Right lobe of liver (tissue), 6 donors: ENCODE results near the gene HTN3. TPM values are rescaled to one million over a fixed set of nuclear protein-coding genes. Genes with fewer than 3 reads are reported as not detected.
A peak's percentile ranks its signal among the peaks of the same experiment; 100 is the strongest.
"Not testable (repeated sequence)": the region's sequence is repeated elsewhere in the genome, so short reads cannot be mapped to it uniquely, and the experiment has no call there.

ENCODE experiments used
- ATAC-seq, 4 donors: fragments of 200-7000 bp; cut with Tn5 transposase; one replicate each; pipeline ENCODE4 v1.9.1; 2020; ENCODE audit warnings: mild to moderate bottlenecking in 4 of 4, moderate library complexity in 4 of 4
- DNase-seq, 3 donors: peaks; one replicate each; pipeline ENCODE4 v3.0.0-alpha.2; 2020
- H3K27ac ChIP-seq, 3 donors: fragments of 200-600 bp; one replicate each; pipeline ENCODE4 v1.8.0; 2022
- H3K27me3 ChIP-seq, 2 donors: fragments of 200-600 bp; one replicate each; pipeline ENCODE4 v1.8.0; 2022
- H3K36me3 ChIP-seq, 4 donors: fragments of 200-600 bp; sonication (generic) in 1 of 4; one replicate each; pipeline versions ENCODE4 v1.5.1 to v1.8.0; 2017 to 2022; ENCODE audit warnings: control low read depth in 1 of 4
- H3K4me1 ChIP-seq, 4 donors: fragments of 200-600 bp; sonication (generic) in 1 of 4; one replicate each; pipeline versions ENCODE4 v1.5.1 to v1.8.0; 2017 to 2022; ENCODE audit warnings: control low read depth in 1 of 4
- H3K4me3 ChIP-seq, 3 donors: fragments of 200-600 bp; one replicate each; pipeline ENCODE4 v1.8.0; 2022
- H3K9me3 ChIP-seq, 4 donors: fragments of 200-600 bp; sonication (generic) in 1 of 4; one replicate each; pipeline versions ENCODE4 v1.5.1 to v1.8.0; 2017 to 2022; ENCODE audit warnings: control low read depth in 1 of 4
- CTCF ChIP-seq, 4 donors: fragments of 200-600 bp in 3 of 4; fragments of 450-650 bp in 1 of 4; IDR thresholded peaks; one replicate each; pipeline versions ENCODE4 v1.5.1 to v1.8.0; 2016 to 2022; ENCODE audit warnings: antibody characterized with exemption in 4 of 4, mild to moderate bottlenecking in 2 of 4
- POLR2A ChIP-seq: fragments of 450-650 bp; IDR thresholded peaks from one replicate; pipeline ENCODE4 v1.6.1; 2017; ENCODE audit warnings: antibody characterized with exemption, mild to moderate bottlenecking
- WGBS: methylation state at CpG from one replicate; pipeline ENCODE4 v1.1.6; 2018; ENCODE audit warnings: low coverage, low lambda C conversion rate; ENCODE audit not compliant: insufficient coverage; ENCODE audit errors: missing lambda C conversion rate; 5-methylcytosine and 5-hydroxymethylcytosine counted together
- intact Hi-C, 2 donors: fragments of 100-400 bp; cut with DNase I; formaldehyde crosslinking; loops; one replicate each; pipeline versions ENCODE4 v1.11.2 to v1.14.1; 2022
- long read RNA-seq: library from polyadenylated mRNA; unstranded; transcript quantifications from one replicate; pipeline ENCODE4 v2.0.0, GENCODE V29; 2019
- total RNA-seq, 6 experiments: library from RNA; depleted of rRNA in 2 of 6; stranded (reverse); fragments of >200 nt in 2 of 6; fragmentation: NEBNext Ultra II Directional in 3 of 6; extraction: Animal tissue kit (Norgen Biotek cat#: 25700) in 3 of 6; gene quantifications; one replicate each; pipeline versions ENCODE4 v1.1.0 to v1.2.4, GENCODE V29; 2016 to 2023
- donor health status: DM: no; HTN: yes; CAD: no.
- donor health status: DM: no; HTN: no; CAD: no.
- donor health status: DM: no; HTN: no; CAD: no.
- donor health status: DM: no; HTN: yes; CAD: no.
- donor health status: DM: no; HTN: yes; CAD: no.

Gene HTN3
- not detected for total RNA-seq
- long read RNA-seq: 0 reads

GRCh38 chr4:70028159-70028558 lies at the start of gene HTN3:
Gene HTN3 (plus strand): TSS chr4:70028459. CDS start chr4:70030741, 2,282 bp downstream.
- H3K9me3 ChIP-seq, H3K27ac ChIP-seq, H3K4me1 ChIP-seq, ATAC-seq, DNase-seq, H3K36me3 ChIP-seq, H3K27me3 ChIP-seq, intact Hi-C loops, H3K4me3 ChIP-seq: not testable (repeated sequence)
- 62% methylated on average over 5 of the region's 7 CpGs for WGBS

GRCh38 chr4:69984030-69984443 lies 44.2 kb upstream of the HTN3 start:
- intact Hi-C loops: no loop called here
- no peak overlapping the region for H3K27ac ChIP-seq
- H3K9me3 ChIP-seq: no peaks in the 10 kb centered on the region
- H3K36me3 ChIP-seq: no peaks in the 10 kb centered on the region
- no peak for TF ChIP-seq CTCF (IDR thresholded peaks at IDR 0.05)
- no peak for TF ChIP-seq POLR2A
- peak; percentile 96 to 99 (median 98) for ATAC-seq
- no peak overlapping the region for H3K4me3 ChIP-seq
- WGBS: 18% methylated on average over 2 of the region's 2 CpGs
- H3K4me1 ChIP-seq: peaks cover 0 to 4% (median 0%) of the 10 kb centered on the region in 4 donors
- no peaks in the 10 kb centered on the region for H3K27me3 ChIP-seq
- DNase-seq: peak in 1 of 3 donors; percentile 60

GRCh38 chr4:69986663-69987062 lies 41.6 kb upstream of the HTN3 start:
- H3K36me3 ChIP-seq: no peaks in the 10 kb centered on the region
- peaks cover 0 to 4% (median 0%) of the 10 kb centered on the region in 4 donors for H3K4me1 ChIP-seq
- no peak overlapping the region for H3K27ac ChIP-seq
- no peaks in the 10 kb centered on the region for H3K27me3 ChIP-seq
- intact Hi-C loops: no loop called here
- DNase-seq: no peak
- no peak for TF ChIP-seq POLR2A
- TF ChIP-seq CTCF (IDR thresholded peaks at IDR 0.05): no peak
- 94% methylated on average over 1 of the region's 1 CpG for WGBS
- no peak overlapping the region for H3K4me3 ChIP-seq
- H3K9me3 ChIP-seq: no peaks in the 10 kb centered on the region
- ATAC-seq: no peak

GRCh38 chr4:69991016-69991415 lies 37.2 kb upstream of the HTN3 start:
- intact Hi-C loops: no loop called here
- WGBS: 82% methylated on average over 4 of the region's 4 CpGs
- no peak for DNase-seq
- no peak overlapping the region for H3K27ac ChIP-seq
- H3K4me1 ChIP-seq: no peaks in the 10 kb centered on the region
- no peak overlapping the region for H3K4me3 ChIP-seq
- H3K9me3 ChIP-seq: no peaks in the 10 kb centered on the region
- no peak for ATAC-seq
- no peak for TF ChIP-seq CTCF (IDR thresholded peaks at IDR 0.05)
- TF ChIP-seq POLR2A: no peak
- no peaks in the 10 kb centered on the region for H3K27me3 ChIP-seq
- no peaks in the 10 kb centered on the region for H3K36me3 ChIP-seq

GRCh38 chr4:69994782-69995181 lies 33.5 kb upstream of the HTN3 start:
- Histone ChIP-seq H3K4me3 (no peak overlapping the region), H3K9me3 (no peaks in the 10 kb centered on the region), H3K4me1 (no peaks in the 10 kb centered on the region), H3K27me3 (no peaks in the 10 kb centered on the region), H3K27ac (no peak overlapping the region), H3K36me3 (no peaks in the 10 kb centered on the region)
- ATAC-seq (no peak), DNase-seq (no peak)
- WGBS: 54% methylated on average over 4 of the region's 5 CpGs
- intact Hi-C loops: no loop called here
- no peak for TF ChIP-seq CTCF (IDR thresholded peaks at IDR 0.05)
- no peak for TF ChIP-seq POLR2A
